GM12801 (cell line): ENCODE measurements around the gene SLC6A1.

Experiments
- TF ChIP-seq, protein P1 (sequence below): IDR thresholded peaks from one replicate; pipeline ENCODE4 v1.5.1; 2011; ENCODE audit warnings: control low read depth; ENCODE audit not compliant: insufficient read length; ENCODE audit errors: extremely low read depth

The SLC6A1 gene

DNA sequence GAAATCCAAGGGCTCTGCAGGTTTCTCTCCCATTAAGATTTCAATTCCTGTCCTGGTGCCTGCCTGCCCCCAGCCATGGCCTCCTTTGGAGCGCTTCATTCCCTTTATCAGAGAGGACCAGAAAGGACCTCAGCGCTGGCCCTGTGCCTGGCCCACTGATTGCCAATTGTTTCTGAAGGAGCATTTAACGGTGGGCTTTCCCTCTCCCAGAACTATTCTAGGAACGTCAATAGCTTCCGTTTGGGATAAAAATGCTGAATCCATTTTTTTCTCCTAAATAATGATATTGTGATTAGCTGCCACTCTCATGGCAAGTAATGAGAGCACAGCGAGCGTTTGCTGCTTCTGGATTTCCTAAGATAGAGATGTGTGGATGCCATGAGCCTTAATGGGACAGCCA lies 12.2 kb upstream of the SLC6A1 start:
- TF ChIP-seq, protein P1, sequence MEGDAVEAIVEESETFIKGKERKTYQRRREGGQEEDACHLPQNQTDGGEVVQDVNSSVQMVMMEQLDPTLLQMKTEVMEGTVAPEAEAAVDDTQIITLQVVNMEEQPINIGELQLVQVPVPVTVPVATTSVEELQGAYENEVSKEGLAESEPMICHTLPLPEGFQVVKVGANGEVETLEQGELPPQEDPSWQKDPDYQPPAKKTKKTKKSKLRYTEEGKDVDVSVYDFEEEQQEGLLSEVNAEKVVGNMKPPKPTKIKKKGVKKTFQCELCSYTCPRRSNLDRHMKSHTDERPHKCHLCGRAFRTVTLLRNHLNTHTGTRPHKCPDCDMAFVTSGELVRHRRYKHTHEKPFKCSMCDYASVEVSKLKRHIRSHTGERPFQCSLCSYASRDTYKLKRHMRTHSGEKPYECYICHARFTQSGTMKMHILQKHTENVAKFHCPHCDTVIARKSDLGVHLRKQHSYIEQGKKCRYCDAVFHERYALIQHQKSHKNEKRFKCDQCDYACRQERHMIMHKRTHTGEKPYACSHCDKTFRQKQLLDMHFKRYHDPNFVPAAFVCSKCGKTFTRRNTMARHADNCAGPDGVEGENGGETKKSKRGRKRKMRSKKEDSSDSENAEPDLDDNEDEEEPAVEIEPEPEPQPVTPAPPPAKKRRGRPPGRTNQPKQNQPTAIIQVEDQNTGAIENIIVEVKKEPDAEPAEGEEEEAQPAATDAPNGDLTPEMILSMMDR: no peak

DNA sequence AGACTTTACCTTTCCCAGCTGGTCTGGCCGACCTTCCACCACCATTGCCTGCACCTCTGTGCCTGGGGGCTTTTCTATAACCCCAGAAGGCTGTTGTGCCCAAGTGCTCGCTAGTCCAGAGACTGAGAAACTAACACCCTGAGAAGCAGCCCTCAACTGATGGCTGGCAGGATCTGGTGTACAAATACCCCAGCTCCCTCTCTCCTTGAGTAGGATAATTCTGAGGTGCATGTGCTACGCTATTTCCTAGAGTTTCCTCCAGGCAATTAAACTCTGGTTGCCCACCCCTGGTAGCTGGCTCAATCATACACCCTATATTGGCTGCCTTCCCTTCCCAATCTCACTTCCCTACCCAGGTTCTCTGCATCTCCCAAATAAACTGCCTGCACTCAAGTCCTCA lies 11.5 kb upstream of the SLC6A1 start:
- TF ChIP-seq, protein P1: no peak

DNA sequence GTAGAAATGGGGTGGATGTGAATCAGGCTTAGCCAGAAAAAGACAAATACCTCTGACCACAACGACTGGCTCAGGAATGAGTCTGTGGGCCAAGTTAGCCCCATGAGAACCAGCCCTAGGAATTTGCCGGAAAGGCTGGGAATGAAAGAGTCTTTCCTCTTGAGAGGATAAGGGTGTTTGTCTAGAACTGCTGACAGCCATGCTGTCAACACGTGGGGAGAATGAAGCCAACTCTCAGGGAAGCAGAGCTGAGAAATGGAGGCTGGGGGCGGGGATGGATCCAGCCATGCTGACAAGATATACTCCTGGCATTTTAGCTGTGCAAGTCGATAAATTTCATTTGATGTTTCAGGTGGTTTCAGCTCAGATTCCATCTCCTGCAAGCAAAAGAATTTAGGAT lies 10.6 kb upstream of the SLC6A1 start:
- TF ChIP-seq, protein P1: no peak

DNA sequence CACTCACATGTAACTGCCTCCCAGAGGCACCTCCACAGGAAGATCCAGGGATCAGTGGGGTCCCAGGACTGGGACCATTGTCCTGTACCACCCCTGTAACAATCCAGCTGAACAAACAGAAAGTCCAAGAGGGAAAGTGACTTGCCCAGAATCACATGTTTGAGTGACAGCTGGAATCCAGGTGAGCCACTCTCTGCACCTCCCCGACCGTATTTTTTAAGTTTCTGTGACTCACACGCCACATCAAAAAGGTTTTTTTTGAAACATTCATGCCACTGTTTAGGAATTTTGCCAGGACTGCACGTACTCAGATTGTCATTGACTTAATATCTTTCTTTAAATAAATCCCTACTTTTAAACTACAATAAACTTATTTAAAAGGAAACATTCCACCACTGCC lies 9.8 kb upstream of the SLC6A1 start:
- TF ChIP-seq, protein P1: no peak

DNA sequence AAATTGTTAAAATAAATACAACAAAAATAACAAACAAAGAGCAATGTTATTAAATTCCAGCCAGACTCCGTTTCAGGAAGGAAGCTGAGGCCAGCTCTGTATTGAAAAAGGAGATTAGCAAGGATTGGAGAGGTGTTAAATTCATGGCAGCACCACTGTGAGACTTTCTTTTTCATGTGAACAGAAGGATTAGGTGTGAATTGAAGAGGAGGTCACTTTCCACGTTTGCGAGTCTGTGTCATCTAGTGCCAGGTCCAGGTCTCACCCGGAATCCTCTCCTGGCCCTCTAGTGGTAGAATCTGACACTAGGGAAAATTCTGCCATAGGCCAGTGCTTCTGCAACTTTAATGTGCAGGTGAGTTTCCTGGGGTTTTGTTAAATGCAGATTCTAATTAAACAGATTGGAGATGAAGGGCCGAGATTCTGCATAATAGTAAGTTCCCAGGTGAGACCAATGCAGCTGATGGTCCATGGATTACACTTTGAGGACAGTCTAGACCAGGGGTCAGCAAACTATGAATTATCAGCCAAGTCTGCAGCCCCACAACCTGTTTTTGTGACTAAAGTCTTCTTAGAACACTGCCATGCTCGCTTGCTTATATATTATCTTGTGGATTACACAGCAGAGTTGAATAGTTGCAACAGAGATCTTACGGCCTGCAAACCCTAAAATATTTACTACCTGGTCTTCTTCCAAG lies 9.2 kb upstream of the SLC6A1 start:
- TF ChIP-seq, protein P1: no peak

DNA sequence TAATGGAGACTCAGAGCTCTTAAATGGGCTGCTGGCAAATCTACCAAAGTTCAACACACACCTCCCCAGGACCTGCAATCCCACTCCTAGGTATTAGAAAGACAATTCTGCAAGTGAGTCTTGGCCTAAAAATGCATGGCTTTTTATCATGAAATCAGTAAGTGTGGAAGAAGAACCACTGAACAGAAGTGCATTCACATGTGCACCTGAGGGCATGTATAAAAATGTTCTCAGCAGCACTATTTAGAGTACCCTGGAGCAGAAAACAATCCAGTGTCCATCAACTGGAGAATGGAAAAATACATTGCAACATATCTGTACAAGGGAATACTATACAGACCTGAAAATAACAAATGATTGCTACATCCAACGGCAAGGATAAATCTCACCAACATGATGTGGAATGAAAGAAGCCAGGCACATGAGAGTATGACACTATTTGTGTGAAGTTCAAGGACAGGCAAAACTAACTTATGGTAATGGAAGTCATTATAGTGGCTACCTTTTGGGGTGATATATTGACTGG lies 8.1 kb upstream of the SLC6A1 start:
- TF ChIP-seq, protein P1: no peak

DNA sequence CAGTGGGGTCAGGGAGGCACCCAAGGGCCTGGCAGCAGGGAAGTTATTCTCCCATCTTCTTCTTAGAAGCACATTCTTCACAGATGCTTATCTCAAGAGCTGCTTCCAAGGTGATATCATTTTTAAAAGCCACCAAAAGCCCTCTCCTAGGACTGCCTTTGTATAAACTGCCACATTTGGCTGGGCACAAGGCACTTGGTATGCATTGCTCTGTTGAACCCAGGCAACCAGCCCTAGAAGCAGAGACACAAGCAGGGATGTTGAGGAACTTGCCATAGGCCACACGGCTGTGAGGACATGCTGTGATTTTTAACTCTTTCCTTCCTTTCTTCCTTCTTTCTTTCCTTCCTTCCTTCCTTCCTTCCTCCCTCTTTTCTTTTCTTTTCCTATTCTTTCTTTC lies 7.4 kb upstream of the SLC6A1 start:
- TF ChIP-seq, protein P1: no peak
